Measurements from ENCODE around the gene MTMR12. TPM values are rescaled to one million over a fixed set of nuclear protein-coding genes. Genes with fewer than 3 reads are reported as not detected.
"Not testable (repeated sequence)": the region's sequence is repeated elsewhere in the genome, so short reads cannot be mapped to it uniquely, and the experiment has no call there.

Gene MTMR12
- polyA plus RNA-seq, 1 donor, result 14.3 TPM

DNA sequence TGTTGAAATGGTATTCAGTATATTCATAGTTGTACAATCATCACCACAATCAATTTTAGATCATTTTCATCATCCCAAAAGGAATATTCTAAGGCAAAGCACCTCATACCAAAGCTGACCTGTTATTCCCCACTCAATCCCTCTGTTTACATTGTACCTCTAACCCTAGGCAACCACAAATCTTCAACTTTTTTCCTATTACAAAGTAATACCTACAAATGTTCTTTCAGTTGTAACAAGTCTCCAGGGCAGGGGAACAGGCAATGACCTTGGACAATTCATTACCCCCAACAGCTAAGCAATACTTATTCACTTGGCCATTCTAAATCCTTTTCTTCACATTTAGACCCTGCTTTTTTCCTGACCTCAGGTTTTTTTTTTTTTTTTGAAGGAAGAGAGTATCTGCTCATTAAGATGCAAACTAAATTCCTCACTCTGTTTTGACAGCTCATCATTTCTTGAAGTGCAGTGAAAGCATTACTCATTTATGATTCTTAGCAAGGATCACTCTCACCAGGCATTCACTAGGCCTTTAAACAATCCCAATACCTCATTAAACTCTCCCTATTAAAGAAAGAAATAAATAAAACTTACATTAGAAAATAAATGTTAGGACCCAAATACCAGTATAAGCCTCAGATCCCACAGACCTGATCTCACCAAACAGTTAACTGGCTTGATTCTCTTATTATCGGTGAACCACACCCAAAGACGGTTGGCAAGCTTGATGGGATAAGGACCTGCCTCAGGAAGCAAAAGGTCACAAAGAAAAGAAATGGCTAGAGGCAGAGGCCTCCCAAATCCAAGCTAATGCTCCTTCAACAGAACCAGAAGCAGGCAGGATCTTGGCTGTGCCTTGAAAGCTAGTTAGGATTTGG lies 15.3 kb downstream of the MTMR12 start:
- no peak for DNase-seq

DNA sequence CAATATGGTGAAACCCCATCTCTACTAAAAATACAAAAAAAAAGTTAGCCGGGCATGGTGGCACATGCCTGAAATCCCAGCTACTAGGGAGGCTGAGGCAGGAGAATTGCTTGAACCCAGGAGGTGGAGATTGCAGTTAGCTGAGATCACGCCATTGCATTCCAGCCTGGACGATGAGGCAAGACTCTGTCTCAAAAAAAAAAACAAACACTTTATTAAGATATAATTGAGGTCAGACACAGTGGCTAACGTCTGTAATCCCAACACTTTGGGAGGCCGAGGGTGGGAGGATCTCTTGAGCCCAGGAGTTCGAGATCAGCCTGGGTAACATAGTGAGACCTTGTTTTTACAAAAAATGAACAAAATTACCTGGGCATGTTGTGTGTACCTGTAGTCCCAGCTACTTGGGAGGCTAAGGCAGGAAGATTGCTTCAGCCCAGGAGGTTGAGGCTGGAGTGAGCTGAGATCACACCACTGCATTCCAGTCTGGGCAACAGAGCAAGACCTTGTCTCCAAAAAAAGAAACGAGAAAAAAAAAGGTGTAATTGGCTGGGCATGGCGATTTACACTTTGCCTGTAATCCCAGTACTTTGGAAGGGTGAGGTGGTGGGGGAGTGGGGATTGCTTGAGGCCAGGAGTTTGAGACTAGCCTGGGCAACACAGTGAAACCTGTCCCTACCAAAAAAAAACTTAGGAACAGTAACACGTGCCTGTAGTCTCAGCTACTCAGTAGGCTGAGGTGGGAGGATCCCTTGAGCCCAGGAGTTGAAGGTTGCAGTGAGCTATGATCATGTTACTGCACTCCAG lies 16.6 kb downstream of the MTMR12 start:
- not testable (repeated sequence) for DNase-seq

DNA sequence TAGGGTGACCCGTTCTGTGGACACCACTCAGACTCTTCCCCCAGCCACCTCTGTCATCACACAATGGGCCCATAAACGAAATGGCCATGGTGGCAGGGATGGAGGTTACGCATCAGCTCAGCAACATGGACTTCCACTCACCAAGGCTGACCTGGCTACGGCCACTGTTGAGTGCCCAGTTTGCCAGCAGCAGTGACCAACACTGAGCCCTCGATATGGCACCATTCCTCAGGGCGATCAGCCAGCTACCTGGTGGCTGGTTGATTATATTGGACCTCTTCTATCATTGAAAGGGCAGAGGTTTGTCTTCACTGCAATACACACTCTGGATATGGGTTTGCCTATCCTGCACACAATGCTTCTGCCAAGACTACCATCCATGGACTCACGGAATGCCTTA lies 21.1 kb downstream of the MTMR12 start:
- no peak for DNase-seq

DNA sequence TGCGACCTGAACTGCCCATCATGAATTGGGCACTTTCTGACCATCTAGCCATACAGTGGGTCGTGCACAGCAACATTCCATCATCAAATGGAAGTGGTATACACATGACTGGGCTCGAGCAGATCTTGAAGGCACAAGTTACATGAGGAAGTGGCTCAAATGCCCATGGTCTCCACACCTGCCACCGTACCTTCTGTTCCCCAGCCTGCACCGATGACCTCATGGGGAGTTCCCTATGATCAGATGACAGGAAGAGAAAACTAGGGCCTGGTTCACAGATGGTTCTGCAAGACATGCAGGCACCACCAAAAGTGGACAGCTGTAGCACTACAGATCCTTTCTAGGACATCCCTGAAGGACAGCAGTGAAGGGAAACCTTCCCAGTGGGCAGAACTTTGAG lies 21.8 kb downstream of the MTMR12 start:
- no peak for DNase-seq

DNA sequence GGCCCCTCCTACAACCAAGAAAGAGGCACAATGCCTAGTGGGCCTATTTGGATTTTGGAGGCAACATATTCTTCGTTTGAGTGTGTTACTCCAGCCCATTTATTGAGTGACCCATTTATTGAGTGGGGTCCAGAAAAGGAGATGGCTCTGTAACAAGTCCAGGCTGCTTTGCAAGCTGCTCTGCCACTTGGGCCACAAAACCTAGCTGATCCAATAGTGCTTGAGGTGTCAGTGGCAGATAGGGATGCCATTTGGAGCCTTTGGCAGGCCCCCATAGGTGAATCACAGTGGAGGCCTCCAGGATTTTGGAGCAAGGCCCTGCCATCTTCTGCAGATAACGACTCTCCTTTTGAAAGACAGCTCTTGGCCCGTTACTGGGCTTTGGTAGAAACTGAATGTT lies 22.2 kb downstream of the MTMR12 start:
- not testable (repeated sequence) for DNase-seq

DNA sequence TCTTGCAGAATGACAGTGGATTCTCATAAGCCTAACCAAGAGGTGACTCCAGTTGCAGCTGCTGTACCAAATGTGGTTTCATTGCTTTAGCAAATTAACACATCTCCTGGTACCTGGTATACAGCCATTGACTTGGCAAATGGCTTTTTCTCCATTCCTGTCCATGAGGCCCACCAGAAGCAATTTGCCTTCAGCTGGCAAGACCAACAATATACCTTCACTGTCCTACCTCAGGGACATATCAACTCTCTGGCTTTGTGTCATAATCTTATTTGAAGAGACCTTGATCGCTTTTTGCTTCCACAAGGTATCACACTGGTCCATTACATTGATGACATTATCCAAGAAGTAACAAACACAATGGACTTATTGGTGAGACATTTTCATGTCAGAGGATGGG lies 22.8 kb downstream of the MTMR12 start:
- DNase-seq, result not testable (repeated sequence)

DNA sequence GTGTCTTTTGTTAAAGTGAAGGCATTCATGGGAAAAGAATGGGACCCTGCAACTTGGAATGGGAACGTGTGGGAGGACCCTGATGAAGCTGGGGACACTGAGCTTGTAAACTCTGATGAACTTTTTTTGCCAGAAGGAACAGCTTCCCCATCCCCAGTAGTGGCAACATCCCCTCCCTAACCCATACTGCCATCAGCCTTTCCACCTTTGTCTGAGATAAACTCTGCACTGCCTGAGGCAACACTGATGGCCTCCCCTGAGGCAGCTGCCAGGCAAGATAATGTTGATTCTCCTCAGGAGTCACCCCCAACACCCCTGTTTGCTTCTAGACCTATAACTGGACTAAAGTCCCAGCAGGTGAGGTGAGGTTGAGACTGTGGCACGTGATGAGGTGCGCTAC lies 24.6 kb downstream of the MTMR12 start:
- DNase-seq, result not testable (repeated sequence)

DNA sequence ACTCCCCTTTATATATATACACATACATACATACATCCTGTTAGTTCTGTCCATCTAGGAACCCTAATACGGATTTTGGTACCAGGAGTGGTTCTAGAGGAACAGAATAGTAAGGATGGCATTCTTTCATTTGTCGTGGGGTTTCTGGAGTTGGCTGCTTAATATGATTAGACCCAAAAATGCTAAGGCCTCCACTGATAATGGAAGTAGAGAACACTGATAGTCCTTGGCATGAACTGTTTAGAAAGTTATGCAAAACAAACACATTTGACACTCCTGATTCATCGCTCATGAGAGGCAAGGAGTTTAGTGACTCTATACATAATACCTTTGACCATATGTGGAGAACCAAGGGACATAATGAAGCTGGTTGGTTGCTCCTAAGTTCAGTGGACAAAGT lies 25.2 kb downstream of the MTMR12 start:
- not testable (repeated sequence) for DNase-seq

DNA sequence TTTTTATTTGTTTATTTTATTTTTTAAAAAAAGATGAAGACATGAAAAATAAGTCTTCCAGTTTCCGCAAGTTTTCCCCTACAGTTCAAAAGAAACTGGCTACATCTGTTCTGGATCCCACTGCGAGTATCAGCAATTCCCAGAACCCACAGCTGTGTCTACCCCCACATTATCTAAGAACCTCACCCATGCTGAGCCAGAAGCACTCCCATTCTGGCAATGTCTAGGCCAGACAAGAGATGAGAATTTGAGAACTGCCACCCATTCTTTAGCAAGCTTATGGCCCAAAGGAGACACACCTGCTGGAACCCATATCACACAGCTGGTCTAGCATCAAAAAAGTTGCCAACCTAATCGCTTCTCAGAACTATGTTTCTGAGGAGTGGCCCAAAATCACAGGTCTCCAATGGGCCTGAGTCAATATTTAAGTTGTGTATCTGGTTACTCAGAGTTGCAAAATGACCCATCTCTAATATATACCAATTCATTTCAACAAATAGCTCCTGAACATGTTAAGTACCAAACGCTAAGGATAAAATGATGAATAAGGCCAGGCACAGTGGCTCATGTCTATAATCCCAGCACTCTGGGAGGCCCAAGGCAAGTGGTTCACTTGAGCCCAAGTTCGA lies 27.1 kb downstream of the MTMR12 start:
- DNase-seq, result no peak

DNA sequence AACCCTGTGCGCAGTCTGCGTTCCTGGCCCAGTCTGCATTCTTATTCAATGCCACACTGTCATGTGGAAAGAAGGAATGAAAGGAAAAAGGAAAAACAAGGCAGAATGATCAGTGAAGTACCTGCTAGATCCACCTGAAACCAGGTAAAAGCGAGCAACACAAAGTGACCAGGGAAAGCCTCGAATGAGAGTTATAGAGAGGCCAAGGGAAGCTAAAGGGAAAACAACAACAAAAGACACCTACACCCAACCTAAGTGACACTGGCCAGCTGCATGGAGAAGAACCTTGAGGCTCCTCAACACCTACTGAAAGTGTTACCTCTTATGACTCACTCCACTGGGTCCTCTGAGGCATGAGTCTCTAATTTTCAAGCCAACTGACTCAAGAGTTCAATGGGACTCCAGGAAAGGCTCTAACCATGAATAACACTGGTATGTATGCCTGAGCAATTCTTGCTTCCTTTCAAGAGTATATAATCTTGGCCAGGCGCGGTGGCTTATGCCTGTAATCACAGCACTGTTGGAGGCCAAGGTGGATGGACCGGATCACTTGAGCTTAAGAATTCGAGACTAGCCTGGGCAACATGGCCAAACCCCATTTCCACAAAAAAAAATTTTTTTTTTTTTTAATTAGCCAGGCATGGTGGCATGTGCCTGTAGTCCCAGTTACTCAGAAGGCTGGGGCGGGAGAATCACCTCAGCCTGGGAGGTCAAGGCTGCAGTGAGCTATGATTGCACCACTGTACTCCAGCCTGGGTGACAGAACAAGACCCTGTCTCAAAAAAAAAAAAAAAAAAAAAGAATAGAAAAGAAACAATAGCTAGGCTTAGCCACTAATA lies 29.0 kb downstream of the MTMR12 start:
- DNase-seq, result no peak

DNA sequence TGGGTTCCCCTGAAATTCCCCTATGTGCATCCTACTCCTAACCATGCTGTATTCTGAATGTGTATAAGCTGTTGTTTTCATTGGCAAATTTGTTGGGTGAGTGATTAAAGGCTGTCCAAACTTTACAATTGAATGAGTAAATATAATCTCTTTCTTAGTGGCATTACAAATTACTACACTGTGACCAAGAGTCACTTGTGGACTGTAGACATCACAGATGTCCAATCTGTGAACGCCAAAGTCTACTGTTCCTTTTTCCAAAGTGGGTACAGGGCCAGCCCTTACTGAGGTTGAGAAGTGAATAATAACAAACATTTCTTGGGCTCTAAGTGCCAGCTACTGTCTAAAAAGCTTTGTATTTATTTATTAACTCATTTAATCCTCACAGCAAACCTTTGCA lies 29.7 kb downstream of the MTMR12 start:
- no peak for DNase-seq

DNA sequence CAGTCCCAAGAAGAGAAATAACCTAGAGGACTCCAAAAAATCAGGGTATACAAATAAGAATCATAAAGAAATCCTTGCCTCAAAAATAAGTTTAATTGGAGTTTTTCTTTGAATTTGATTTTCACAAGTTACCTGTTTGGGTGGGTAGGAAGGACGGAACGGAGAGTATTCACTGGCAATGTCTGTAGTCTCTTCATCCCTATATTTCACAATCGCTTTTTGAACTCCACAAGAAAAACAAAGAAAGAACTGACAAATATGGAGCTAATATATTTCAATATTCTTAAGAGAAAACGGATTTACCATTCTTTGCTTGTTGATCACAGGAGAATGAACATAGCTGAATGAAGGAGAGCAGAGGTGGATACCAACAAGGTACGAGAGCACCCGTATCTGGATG lies 30.1 kb downstream of the MTMR12 start:
- no peak for DNase-seq

DNA sequence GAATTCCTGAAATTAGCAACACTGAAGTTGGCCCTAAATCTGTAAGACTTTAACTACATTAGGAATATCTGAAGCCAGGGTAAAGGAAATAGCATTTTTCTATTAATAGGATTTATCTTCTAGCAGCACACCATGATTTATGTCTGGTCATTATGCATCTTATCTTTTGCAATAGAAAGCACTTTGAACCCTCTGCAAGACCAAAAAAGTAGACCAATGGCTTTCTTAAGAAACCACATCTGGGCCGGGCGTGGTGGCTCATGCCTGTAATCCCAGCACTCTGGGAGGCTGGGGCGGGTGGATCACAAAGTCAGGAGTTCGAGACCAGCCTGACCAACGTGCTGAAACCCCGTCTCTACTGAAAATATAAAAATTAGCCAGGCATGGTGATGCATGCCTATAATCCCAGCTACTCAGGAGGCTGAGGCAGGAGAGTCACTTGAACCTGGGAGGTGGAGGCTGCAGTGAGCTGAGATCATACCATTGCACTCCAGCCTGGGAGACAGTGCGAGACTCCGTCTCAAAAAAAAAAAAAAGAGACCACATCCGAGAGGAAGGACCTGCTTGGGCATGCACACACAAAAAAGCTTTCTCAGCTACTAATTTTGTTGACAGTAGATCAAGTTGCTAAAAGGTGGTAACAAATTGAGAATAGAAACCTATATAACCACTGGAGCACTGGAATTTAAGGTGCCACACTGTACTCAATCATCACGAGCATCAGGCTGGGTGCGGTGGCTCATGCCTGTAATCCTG lies 31.2 kb downstream of the MTMR12 start:
- DNase-seq, result not testable (repeated sequence)

DNA sequence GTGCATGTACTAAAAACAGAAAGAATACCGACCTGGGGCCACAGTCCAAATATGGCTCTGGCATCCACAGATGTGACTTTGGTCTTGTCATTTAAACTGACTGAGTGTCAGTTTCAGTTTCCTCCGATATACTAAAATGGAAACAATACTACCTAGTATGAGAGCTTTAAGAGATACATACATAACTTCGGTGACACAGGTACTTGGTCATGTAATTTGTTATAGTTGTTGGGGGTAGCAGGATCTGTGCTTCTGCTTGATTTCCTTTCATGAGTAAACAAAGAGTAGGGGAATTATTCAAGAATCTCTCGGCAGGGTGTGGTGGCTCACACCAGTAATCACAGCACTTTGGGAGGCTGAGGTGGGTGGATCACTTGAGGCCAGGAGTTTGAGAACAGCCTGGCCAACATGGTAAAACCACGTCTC lies 32.1 kb downstream of the MTMR12 start:
- no peak for DNase-seq

DNA sequence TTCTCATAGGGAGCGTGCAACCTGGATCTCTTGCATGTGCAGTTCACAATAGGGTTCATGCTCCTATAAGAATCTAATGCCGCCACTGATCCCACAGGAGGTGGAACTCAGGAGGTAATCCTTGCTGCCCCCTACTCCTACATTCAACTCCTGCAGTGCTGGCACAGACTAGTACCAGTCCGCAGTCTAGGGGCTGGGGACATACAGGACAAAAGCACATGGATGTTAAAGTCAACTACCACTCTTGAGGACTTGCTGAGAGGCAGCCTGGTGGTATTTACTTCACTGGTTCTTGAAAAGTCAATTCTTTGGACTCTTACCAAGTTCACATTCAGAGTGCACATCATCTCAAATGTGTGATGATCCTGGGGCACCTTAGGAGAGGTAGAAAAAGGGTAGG lies 33.0 kb downstream of the MTMR12 start:
- no peak for DNase-seq

DNA sequence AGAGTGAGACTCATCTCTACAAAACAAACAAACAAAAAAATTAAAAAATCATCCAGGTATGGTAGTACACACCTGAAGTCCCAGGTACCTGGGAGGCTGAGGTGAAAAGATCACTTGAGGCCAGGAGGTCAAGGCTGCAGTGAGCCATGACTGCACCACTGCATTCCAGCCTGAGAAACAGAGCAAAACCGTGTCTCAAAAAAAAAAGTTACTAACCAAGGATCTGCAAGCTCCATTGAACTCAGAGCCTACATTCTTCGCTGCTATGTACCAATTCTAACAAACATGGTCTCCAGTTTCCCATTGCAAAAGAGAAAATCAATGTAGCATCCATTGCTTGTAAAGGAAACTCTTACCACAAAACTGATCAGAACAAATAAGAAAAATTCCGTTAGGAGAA lies 33.5 kb downstream of the MTMR12 start:
- no peak for DNase-seq

DNA sequence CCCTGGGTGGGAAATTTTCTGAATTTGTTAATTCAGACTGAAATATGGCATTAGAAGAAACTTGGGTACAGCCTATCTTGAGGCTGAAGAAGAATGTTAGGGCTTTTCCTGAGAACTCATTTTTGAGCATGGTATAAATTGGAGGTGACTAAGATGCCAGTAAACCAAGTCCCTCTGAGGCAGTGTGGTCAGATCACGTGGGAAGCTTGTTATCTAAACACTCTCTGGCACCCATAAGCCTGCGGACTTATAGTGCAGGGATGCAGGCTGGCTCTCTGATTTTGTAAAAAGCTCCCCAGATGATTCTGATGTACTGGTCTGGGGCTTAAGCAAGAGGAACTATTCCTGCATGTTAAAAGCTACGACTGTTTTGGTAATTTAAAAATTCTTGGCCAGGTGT lies 34.3 kb downstream of the MTMR12 start:
- DNase-seq, result no peak

DNA sequence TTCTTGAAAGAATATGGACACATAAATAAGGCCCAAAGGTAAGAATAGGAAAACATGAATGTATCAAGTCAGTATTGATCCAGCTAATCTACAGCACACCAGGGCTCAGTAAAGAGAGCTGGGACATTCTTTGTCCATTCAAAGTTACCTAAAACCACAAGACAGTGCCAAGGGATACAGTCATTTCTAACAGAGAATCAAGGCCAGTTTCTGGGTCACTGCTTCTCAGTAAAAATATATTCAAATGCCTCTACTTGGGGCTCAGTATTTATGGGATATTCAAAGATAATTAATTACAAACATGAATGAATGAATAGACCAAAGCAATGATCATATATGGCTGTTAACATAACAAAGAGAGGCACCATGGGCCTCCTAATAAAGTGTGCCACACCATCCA lies 34.9 kb downstream of the MTMR12 start:
- no peak for DNase-seq

DNA sequence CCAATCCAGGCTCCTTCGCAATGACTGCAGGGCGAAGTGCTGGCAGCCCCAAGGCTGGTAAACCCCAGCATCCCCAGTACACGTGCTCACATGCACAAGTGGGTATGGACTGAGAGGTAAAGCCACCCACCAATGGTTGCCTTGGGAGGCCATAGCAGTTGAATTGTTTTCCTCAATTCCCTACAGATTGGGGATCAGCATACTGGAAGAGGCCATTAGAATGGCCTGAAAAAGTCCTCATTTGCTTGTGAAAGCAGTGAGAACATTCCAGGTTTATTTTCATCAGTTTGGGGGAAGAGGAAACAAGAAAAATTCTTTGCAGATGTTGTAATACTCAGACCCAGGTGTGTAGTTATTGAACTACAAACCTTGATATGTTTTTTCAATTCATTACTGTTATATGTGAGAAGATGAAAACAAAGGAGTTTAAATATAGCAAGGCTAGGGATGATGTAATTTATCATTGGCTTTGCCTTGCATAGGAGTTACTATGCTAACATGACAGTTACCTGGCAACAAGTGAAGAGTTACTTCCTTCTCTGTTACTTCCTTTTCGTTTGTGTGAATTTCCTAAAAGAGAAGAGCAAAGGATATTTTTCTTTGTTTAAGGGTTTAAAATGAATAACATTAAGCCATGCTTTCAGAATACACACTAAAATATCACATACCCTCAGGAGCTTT lies 36.4 kb downstream of the MTMR12 start:
- no peak for DNase-seq

DNA sequence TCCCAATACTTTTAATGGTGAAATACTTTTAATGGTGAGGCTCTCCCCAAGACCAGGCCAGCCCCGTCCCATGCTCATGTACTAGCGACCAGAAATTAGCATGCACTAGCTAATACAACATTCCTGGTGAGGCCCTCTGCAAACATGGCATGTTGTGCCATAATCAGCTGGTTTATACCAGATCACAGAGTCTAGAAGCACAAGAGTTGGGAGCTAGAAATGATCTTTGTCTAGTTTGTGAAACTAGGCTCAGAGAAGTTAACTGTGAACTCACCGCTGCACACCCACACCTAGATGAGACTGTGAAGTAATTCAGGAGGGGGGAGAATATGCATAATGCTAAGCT lies 37.4 kb downstream of the MTMR12 start:
- no peak for DNase-seq
